KOPT-K1 (cell line): Measurements from ENCODE around the gene INTS6.

Experiments
- H3K27ac ChIP-seq: fragments of 200-600 bp; sonication (generic); 2 replicates; pipeline ENCODE4 v1.5.1; 2016; ENCODE audit warnings: antibody characterized with exemption, mild to moderate bottlenecking, low read depth, low read length; ENCODE audit not compliant: poor library complexity, severe bottlenecking
- H3K36me3 ChIP-seq: fragments of 200-600 bp; sonication (generic); 2 replicates; pipeline ENCODE4 v1.5.1; 2017; ENCODE audit warnings: antibody characterized with exemption, mild to moderate bottlenecking, low read length, moderate library complexity; ENCODE audit not compliant: insufficient read depth
- H3K9me3 ChIP-seq: fragments of 200-600 bp; sonication (generic); 2 replicates; pipeline ENCODE4 v1.5.1; 2017; ENCODE audit warnings: antibody characterized with exemption, low read length, mild to moderate bottlenecking; ENCODE audit not compliant: insufficient read depth, poor library complexity, severe bottlenecking

INTS6 gene

GRCh38 chr13:51475727-51476501, 23.1 kb upstream of the INTS6 start:
- Histone ChIP-seq H3K36me3 (no peaks in the 10 kb centered on the region), H3K9me3 (no peaks in the 10 kb centered on the region), H3K27ac (peak overlapping the region; percentile 38)

- H3K36me3 ChIP-seq: no peaks in the 10 kb centered on the region
Measured at GRCh38 chr13:51469790-51470189, 17.0 kb upstream of the INTS6 start.

GRCh38 chr13:51467730-51468129, 14.9 kb upstream of the INTS6 start:
- Histone ChIP-seq H3K9me3 (no peaks in the 10 kb centered on the region), H3K27ac (no peak overlapping the region), H3K36me3 (no peaks in the 10 kb centered on the region)

More at GRCh38 chr13:51469790-51470189, 17.0 kb upstream of the INTS6 start:
- Histone ChIP-seq H3K9me3 (no peaks in the 10 kb centered on the region), H3K27ac (no peak overlapping the region)

- Histone ChIP-seq H3K36me3 (no peaks in the 10 kb centered on the region), H3K27ac (no peak overlapping the region), H3K9me3 (no peaks in the 10 kb centered on the region)
Measured at GRCh38 chr13:51465124-51465523, 12.3 kb upstream of the INTS6 start.

GRCh38 chr13:51457086-51457815, 4.4 kb upstream of the INTS6 start:
- H3K36me3 ChIP-seq: peaks cover 17% of the 10 kb centered on the region
- peaks cover 14% of the 10 kb centered on the region for H3K9me3 ChIP-seq
- no peak overlapping the region for H3K27ac ChIP-seq

GRCh38 chr13:51456510-51456909, 3.7 kb upstream of the INTS6 start:
- peaks cover 17% of the 10 kb centered on the region for H3K36me3 ChIP-seq
- H3K9me3 ChIP-seq: peaks cover 14% of the 10 kb centered on the region
- no peak overlapping the region for H3K27ac ChIP-seq

GRCh38 chr13:51455532-51455931, 2.7 kb upstream of the INTS6 start:
- H3K9me3 ChIP-seq: peaks cover 14% of the 10 kb centered on the region

GRCh38 chr13:51453959-51454703, 1.3 kb upstream of the INTS6 start:
- Histone ChIP-seq H3K9me3 (peaks cover 14% of the 10 kb centered on the region), H3K27ac (peak overlapping the region; percentile 95), H3K36me3 (peaks cover 34% of the 10 kb centered on the region)

More at GRCh38 chr13:51455532-51455931, 2.7 kb upstream of the INTS6 start:
- no peak overlapping the region for H3K27ac ChIP-seq
- peaks cover 20% of the 10 kb centered on the region for H3K36me3 ChIP-seq

- Histone ChIP-seq H3K36me3 (peaks cover 41% of the 10 kb centered on the region), H3K27ac (peak overlapping the region; percentile 95), H3K9me3 (peaks cover 14% of the 10 kb centered on the region)
Measured at GRCh38 chr13:51453207-51453958, 547 bp upstream of the INTS6 start.

GRCh38 chr13:51451467-51452360, 1.1 kb downstream of the INTS6 start:
- Histone ChIP-seq H3K36me3 (peaks cover 49% of the 10 kb centered on the region), H3K27ac (peak overlapping the region; percentile 95), H3K9me3 (peaks cover 14% of the 10 kb centered on the region)

- H3K9me3 ChIP-seq: peaks cover 8% of the 10 kb centered on the region
- H3K27ac ChIP-seq: peak overlapping the region; percentile 95
- peaks cover 48% of the 10 kb centered on the region for H3K36me3 ChIP-seq
Measured at GRCh38 chr13:51451134-51451466, 1.7 kb downstream of the INTS6 start.

- Histone ChIP-seq H3K9me3 (no peaks in the 10 kb centered on the region), H3K27ac (no peak overlapping the region), H3K36me3 (peaks cover 35% of the 10 kb centered on the region)
Measured at GRCh38 chr13:51449018-51449417, 3.8 kb downstream of the INTS6 start.

GRCh38 chr13:51444922-51445321, 7.9 kb downstream of the INTS6 start:
- Histone ChIP-seq H3K9me3 (no peaks in the 10 kb centered on the region), H3K27ac (no peak overlapping the region), H3K36me3 (peaks cover 26% of the 10 kb centered on the region)

- Histone ChIP-seq H3K36me3 (peaks cover 7% of the 10 kb centered on the region), H3K9me3 (no peaks in the 10 kb centered on the region), H3K27ac (no peak overlapping the region)
Measured at GRCh38 chr13:51440381-51440780, 12.5 kb downstream of the INTS6 start.
